NCI-H2081 (cell line): ENCODE data around the gene FAM184A.

Experiments
- DNase-seq, 2 experiments: peaks; one replicate each; lab custom pipeline; 2025; lab: John Stamatoyannopoulos, UW

The FAM184A gene

DNA sequence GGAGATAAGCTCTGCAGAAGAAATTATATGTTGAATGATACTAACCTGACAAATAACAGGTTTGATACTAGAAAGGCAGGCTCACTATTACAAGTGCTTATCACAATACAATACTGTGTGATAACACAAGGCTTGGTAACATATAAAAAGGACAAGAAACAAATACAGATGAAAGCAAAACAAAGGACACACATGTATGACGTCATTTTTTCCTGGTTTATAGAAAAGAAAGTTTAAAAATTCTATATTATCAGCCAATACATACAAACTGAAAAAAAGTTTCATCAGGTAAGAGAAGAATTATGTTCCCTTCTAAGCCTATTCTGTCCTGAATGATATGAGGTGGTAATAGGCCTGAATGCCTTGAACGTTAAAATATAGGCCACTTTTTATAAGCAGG is 111.2 kb downstream of the FAM184A start:
- no peak for DNase-seq

DNA sequence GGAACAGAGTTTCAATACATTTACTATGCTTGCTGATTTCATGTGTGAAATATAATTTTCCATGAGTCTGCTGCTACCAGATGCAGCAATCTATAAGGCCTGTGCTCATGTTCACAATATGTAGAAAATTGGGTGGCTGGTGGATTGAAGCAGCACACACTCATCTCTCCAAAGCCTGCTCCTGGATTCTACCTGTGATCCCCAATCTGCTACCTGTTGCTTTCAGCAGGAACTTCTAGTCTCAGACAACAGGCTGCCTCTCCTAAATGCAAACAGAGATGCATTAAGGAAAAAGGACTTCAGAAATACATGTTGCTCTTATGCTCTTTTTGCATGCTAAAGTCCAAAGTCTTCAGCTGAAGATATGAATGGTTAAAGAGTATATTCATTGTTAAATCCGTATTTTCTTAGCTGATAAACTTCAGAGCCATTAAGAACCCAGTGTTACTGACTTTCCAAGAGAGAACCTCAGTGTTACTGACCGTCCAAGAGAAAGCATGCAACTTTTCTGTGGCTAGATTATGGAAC is 112.6 kb downstream of the FAM184A start:
- no peak for DNase-seq

DNA sequence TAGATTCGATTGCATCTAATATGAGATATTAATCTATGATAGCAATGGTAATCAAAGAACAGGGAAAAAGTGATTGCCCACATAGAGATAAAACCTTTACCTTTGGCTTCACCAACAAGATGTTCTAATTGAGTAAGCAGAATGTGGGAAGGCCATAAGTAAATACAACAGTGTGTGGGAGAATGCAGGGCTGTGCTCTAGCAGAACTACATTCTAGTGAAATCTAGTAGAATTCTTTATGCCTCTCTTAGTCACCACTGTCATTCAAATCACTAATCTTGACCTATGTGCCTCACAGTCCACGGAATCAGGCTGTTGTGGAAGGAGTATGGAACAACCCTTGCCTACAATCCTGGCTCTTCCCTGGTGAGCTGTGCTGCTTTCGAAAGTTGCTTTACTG is 113.1 kb downstream of the FAM184A start:
- no peak for DNase-seq

DNA sequence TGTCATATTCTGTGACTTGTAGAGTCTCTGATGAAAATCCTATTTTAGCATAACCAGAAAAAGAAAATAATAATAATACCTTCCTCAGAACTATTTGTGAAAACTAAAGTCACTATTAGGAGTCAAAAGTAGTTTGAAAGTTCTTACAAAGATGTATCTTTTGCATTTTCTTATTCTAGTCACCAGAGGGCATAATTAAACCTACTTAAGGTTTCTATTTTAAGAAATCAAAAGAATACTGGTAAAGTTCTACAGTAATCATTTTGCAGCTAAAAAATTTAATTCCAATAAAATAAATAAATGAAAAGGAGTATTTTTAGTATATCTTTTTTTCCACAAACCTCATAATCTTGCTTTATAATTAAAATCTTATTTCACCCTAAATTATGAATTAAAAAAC is 115.5 kb downstream of the FAM184A start:
- DNase-seq = no peak

DNA sequence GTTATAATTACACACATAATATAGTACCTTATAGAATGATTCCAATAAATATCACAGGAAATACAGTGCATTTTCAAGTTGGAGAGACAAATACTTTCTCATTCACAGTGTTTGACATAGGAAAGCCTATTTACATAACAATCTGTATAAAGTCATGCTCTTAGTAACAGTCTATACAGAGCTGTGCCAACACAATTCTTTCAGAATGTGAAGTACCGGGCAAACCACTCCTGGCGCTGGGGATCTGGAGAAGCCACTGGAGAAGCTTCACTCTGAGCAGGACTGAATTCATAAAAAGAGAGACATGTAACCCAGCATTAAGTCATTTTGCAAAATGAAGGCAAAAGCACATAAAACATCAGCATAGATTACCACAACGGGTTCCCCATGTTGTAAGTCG is 118.6 kb downstream of the FAM184A start:
- peak in 1 of 2 experiments; percentile 2 for DNase-seq

DNA sequence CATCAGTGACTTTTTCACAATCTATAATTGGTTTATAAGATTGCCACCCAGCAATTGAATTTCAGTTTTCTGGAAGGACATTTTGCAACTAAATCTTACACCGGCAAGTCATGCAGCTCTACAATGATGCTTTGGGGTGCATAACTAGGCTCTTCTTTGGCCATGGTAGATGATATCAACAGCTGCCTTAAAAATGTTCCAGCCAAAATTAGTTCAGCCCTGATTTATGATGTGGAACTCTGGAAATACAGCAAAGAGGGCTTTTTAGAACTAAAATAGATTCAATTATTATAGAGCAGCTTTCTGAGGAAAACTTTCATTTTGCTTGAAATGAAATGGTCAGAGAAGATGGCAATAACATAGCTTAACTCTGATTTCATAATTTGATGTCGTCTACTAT is 125.1 kb downstream of the FAM184A start:
- no peak for DNase-seq

DNA sequence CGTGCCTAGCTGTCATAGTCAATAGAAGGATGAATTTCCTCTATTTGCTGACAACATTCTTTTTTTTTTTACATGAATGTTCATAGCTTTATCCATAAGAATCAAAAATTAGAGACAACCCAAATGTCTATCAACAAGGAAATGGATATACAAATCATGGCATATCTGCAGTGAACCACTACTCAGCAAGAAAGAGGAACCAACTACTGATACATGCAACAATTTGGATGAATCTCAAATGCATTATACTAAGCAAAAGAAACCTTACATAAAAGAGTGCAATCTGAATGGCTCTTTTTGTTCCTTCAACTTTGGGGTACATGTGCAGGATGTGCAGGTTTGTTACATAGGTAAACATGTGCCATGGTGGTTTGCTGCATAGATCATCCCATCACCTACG is 125.8 kb downstream of the FAM184A start:
- no peak for DNase-seq

DNA sequence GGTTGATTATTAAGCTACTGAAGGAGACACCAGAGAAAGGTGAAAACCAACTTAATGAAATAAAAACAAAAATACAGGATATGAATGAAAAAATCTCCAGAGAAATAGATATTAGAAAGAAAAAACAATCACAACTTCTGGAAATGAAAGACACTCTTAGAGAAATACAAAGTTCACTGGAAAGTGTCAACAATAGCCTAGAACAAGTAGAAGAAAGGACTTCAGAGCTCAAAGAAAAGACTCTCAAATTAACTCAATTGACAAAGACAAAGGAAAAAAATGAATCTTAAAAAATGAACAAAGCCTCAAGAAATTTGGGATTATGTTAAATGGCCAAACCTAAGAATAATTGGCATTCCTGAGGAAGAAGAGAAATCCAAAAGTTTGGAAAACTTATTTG is 133.2 kb downstream of the FAM184A start:
- no peak for DNase-seq

DNA sequence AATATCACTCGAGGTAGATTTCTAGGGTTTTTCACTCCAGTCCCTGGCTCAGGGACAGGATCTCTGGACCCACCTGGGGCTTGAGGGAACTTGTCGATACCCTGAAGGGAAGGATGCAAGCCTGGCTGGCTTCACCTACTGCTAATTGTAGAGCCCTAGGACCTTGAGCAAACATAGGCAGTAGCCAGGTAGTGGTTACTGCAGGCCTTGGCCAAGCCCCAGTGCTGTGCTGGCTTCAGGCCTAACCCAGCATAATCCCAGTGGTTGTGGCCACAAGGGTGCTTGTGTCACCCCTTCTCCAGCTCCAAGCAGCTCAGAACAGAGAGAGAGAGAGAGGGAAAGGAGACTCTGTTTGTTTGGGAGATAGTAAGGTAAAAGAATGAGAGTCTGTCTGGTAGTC is 137.7 kb downstream of the FAM184A start:
- DNase-seq = no peak

DNA sequence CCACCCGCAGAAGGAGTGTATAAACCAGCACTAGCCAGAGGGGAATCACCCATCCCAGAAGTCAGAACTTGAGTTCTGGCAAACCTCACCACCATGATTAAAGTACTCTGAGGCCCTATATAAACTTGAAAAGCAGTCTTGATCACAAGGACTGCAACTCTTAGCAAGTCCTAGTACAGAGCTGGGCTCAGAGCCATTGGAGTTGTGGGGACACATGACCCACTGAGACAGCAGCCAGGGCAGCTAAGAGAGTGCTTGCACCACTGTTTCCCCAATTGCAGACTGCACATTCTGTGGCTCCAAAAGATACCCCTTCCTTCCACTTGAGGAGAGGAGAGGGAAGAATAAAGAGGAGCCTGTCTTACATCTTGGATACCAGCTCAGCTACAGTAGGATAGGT is 138.8 kb downstream of the FAM184A start:
- DNase-seq = no peak

DNA sequence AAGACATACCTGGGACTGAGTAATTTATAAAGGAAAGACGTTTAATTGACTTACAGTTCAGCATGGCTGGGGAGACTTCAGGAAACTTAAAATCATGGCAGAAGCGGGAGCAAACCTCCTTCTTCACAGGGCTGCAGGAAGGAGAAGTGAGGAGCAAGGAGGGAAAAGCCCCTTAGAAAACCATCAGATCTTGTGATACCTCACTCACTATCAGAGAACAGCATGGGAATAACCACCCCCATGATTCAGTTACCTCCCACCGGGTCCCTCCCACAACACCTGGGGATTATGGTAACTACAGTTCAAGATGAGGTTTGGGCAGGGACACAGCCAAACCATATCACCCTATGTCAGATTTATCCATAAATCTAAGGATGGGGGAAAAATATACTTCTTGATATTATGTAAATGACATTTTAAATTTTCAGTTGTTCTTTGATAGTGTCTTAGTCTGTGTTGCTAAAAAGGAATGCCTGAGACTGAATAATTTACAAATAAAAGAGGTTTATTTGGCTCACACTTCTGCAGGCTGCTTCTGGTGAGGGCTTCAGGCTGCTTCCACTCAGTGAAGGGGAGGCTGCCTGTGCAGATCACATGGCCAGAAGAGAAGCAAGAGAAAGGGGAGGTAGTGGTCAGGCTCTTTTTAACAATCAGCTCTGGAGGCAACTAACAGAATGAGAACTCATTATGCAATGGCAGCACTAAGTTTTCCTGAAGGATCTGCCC is 142.3 kb downstream of the FAM184A start:
- no peak for DNase-seq

DNA sequence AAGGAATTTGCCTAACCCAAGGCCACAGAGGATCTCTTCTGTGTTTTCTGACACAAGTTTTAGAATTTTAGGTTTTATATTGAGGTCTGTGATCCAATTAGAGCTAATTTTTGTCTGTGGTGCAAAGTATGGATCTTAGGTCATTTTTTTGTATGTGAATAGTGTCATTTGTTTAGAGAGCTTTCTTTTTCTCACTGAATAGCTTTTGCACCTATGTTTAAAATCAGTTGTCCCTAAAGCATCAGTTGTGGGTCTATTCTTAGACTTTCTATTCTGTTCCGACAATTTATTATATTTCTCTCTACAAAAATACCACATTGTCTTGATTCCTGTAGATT is 143.2 kb downstream of the FAM184A start:
- DNase-seq = no peak

DNA sequence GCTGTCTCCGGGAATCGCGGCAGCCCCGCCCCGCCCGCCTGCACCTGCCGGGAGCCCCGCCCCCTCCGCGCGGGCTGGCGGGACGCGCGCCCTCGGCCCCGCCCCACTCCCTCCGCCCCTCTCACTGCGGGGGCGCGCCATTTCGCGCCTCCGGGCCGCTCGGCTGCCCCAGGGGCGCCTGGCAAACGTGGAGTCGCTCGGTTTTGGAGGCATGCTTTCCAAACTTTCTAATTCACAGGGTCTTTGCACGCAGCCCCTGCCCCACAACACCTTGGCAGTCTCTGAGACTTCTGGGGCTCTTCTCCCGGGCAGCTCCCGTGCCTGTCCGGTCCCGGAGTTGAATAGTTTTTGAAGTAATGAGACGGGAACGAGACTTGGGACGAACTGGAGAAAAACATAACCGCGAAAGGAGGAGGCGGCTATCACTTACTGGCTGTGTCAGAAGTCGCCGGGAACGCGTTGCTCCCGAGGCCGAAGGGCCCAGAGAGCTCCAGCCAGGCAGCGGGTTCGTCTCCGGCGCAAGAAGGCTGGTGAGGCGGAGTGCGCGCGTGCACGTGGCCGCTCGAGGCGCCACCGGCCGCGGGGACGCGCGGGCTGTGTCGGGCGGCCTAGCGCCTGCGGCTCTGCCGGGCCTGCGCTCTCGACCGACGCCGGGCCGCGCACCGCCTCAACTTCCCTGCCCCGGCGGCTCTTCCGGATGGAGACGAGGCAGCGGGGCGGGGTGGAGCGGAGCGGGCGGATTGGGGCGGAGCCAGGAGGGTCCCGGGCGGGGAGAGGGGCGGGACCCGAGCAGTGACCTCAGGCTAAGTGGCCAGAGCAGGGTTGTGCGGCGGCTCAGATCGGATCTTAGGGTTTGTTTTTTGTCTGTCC is 143.8 kb downstream of the FAM184A start, which contains the start of gene MCM9:
TSS of gene MCM9 (minus strand) at position 699 of the 870 bp plus-strand sequence. CDS start 3,436 bp downstream, outside the sequence.
- DNase-seq = peak; percentile 80 to 81

DNA sequence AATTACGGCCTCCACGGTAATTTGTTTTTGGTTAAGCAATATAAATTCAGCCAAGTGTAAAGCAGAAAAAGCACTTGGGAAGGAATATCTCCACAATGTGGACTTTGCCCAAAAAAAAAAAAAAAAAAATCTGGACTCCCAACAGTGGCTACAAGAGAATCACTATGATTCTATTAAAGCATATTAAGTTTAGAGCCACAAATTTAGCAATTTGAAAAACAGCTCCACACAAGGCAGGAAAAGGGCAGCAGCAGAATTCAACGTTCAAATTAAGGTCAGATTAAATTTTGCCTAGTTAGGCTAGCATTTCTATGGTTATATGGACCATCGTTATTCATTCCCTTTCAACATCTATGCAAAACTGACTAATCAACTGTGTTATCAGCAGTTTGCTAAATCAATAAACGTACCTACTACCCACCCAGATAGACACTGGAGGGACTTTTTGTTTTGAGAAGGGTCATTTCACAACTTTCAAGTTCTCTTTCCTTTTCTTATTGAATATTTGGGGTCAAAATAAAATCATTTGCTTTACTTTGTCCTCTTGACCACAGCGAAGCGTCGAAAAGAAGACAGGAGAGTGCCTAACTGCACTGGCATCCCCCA is 144.5 kb downstream of the FAM184A start:
- no peak for DNase-seq

DNA sequence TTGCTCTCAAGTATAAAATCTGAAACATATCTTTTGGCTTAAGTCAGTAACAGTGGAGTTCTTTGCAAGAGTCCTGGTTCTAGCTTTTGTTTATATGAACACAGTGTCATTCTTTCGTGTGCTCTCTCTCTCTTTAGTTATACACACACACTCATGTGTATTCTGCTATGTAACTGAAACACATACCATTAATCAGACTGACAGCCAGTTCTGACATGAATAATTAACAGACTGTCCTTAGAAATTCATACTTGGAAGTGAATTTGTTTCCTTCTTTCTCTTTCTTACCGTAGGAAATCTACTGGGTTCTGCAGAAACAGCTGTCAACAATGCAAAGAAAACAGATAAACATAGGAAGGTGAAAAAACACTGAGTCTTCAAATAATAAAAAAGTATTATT is 146.0 kb downstream of the FAM184A start:
- DNase-seq = no peak

DNA sequence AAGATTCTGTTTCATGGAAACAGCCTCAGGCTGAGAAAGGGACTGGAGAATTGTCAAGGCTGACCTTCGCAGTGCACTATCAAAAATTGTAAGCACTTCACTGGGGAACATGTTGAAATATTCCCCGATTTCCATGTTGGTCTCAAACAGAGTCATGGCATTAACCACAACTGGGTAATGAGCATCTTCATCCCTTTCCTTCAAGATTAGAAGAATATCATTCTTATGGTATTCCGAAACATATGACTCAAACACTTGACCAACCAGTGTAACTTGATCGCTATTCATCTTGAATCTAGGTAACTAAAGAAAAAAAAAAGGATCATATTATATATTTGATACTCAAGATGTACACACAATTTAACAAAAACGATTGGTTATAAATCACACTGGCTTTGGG is 147.0 kb downstream of the FAM184A start:
- no peak for DNase-seq

DNA sequence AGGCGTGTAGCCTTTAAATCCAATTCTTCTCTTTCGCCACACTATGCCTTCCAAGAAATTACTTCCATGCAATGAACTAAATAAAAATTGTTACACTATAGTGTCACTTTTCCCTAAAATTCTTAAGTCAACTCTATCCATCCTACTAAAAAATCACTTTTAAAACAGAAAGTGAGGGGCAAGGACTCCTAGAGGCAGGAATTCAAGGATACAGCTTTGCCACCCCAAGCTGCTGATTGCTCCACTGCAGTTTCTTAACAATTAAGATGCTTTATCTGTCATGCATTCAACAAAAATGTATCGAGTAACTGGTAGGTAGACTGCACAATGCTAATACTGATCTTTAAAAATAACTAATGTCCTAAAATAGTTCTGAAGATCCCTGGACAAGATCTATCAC is 147.8 kb downstream of the FAM184A start:
- no peak for DNase-seq

DNA sequence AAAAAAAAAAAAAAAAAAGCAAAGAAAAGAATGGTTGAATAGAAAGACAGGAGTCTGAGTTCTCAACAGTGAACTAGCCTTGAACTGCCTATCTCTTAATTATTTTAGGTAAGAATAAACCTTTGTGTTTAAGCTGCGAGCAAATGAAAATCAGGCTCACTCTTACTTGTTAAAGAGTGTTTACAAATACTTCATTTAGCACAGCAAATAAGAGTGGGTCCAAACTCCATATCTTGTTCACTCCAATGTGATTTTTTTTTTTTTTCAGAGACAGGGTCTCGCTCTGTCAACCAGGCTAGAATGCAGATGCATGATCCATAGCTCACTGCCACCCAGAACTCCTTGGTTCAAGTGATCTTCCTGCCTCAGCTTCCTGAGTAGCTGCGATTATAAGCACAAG is 155.4 kb downstream of the FAM184A start:
- DNase-seq = no peak

DNA sequence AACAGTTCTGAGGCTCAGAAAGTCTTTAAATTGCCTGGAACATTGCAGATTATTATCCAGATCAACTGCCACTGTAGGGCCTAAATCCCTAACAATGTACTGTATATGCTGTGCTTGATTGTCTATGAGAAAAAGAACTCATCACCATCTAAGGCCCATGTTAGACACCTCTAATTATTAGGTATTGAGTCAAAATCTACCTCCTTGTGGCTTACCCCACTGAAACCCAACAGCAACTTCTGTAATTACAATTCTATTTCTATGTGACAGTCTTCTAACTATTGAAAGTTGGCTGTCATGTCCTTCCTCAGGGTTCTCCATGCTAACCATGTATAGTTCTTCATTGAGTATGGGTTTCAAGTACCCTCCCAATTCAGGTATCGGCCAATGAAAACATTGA is 157.4 kb downstream of the FAM184A start:
- DNase-seq = no peak

DNA sequence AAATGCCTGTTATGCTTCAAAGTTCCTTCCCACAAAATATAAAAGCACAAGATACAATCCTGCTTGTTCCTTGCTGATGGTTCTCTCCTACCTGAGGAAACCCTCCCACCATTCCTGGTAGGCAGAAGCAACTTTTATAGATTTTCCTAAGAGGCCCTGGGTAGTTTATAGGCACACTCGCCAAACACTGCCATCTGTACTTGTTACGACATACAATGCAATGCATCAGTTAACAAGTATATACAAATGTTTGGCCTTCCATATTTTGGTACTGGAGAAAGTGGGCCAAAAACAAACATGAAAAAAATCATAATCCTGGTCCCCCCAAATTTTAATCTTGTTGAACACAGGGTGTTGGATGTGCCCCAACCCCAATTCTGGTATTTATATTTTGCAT is 160.1 kb downstream of the FAM184A start:
- DNase-seq = no peak

DNA sequence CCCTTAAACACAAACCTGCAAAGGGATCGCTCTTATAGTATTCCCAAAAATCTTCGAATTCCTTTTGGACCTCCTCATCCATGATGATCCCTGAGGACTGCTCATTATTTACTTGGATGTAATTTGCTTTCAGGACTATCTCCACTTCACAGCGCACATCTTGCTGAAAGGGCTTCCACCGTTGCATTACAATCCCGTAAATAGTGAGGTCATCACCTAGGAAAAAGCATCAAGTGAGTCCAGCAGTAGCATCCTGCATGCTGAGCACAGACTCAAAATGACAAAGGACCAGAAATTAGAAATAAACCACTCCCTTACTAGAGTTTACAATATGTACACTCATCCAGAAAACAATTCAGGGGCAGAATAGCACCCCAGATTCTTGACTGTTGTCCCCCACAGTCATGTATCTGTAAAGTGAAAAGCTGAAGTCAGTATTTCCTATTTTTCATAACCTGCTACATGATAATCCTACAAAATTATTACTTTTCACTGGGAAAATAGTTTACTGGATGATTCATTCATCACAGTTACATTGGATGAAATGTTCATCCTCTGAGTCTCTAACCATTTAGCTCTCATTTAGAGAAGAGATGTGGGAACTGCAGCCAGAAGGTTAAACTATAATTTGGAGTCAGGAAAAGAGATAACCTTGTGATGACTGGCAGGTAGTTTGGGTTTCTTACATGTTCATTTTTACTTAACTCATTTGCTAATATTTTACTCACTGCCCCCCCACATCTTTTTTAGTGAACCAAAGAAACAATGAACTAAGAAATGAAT is 160.7 kb downstream of the FAM184A start:
- DNase-seq = no peak

DNA sequence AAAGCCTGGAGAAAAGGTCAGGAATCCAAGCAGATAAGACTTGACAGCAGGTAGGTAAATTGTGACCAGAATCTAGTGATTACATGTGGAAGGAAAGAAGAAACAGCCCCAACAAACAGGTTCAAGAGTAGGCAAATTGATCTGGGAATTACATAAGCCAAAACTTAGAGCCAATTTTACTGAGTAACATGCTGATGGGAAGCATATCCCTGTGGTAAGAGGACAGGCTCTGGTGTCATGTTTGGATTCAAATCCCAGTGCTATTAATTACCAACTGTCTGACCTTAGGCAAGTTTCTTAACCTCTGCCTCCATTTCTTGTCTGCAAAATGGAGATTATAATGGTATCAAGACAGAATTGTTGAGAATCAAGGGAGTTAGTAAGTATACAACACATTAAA is 163.9 kb downstream of the FAM184A start:
- DNase-seq = no peak
